K562 (cell line): ENCODE data around the gene TANC1.

Experiments
- GATA2 ChIP-seq: sonication (generic); formaldehyde crosslinking; IDR thresholded peaks from 2 replicates; pipeline ENCODE4 v1.4.0; 2020; ENCODE audit warnings: mild to moderate bottlenecking, missing genetic modification reagents
- SETDB1 ChIP-seq: IDR thresholded peaks from one replicate; pipeline ENCODE4 v1.6.1; 2012; ENCODE audit warnings: low read length, control low read depth, inconsistent platforms
- TF ChIP-seq, protein P1 (sequence below), 3 experiments: IDR thresholded peaks in 2 of 3; conservative IDR thresholded peaks in 1 of 3; 2 replicates each; pipeline ENCODE4 v1.5.1; 2011 to 2012; ENCODE audit warnings: low read length in 3 of 3, mild to moderate bottlenecking in 3 of 3, control low read depth in 2 of 3, improper control_type of control experiment in 1 of 3, inconsistent platforms in 1 of 3, low read depth in 1 of 3, mixed read lengths in 1 of 3, moderate library complexity in 1 of 3; ENCODE audit not compliant: insufficient read depth in 2 of 3

DNA sequence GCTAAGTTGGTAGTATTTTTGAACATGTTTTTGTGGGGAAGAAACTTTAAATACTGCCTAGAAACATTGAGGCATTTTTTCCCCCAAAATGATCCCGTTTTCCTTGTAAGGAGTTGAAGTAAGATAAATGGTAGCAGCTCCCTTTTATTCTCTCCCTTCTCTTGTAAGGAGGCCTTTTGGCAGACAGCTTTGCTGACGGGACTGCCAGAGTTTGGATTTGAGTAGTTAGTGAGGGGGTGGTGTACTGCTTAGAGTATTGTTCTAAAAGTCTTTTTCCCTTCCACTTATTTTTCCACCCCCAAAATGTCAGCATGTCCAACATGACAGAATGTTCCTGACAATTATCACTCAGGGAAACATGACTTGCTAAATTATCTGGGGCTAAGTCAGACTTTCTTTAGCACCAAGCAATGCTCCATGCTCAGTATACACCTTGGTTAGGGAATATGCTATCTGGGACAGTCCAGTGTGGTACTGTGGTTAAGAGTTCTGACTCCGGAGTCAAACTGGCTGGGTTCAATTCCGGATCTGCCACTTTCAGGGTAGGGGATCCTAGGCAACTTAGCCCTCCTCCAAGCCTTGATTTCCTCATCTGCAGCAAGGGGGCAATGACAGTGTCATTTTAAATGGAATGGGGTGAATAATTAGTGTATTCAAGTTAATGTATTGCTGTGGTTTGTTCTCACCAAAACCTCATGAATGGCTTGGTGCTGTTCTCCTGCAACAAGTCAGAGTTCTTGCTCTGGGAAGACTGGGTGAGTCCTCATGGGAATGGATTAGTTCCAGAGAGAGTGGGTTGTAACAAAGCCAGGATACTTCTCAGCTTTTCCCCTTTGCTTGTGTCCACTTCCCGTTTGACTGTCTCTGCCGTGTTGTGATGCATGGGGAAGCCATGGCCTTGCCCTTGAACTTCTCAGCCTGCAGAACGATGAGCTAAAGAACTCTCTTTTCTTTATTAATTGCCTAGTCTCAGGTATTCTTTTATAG, 116.2 kb downstream of the TANC1 start:
- TF ChIP-seq, protein P1, sequence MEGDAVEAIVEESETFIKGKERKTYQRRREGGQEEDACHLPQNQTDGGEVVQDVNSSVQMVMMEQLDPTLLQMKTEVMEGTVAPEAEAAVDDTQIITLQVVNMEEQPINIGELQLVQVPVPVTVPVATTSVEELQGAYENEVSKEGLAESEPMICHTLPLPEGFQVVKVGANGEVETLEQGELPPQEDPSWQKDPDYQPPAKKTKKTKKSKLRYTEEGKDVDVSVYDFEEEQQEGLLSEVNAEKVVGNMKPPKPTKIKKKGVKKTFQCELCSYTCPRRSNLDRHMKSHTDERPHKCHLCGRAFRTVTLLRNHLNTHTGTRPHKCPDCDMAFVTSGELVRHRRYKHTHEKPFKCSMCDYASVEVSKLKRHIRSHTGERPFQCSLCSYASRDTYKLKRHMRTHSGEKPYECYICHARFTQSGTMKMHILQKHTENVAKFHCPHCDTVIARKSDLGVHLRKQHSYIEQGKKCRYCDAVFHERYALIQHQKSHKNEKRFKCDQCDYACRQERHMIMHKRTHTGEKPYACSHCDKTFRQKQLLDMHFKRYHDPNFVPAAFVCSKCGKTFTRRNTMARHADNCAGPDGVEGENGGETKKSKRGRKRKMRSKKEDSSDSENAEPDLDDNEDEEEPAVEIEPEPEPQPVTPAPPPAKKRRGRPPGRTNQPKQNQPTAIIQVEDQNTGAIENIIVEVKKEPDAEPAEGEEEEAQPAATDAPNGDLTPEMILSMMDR (IDR thresholded peaks at IDR 0.05 in 2 of 3, conservative IDR thresholded peaks at IDR 0.05 in 1 of 3; ENCODE audit: insufficient read depth in 2 of 3, low read depth in 1 of 3, low read length in 3 of 3) = no peak
- no peak for TF ChIP-seq GATA2 (CRISPR knock-in tag)
- TF ChIP-seq SETDB1 = no peak
